Erythroblast (primary cell): ENCODE measurements around the gene HTRA1.

Experiments used
- DNase-seq, 2 experiments: peaks; one replicate each; lab custom pipeline; 2025; lab: John Stamatoyannopoulos, UW
- GATA1 ChIP-seq: IDR thresholded peaks from 2 replicates; pipeline ENCODE4 v1.6.1; 2011; ENCODE audit warnings: low read depth, mild to moderate bottlenecking, control low read depth, low read length, moderate library complexity
- POLR2A ChIP-seq: IDR thresholded peaks from 2 replicates; pipeline ENCODE4 v1.6.1; 2011; ENCODE audit warnings: mild to moderate bottlenecking, low read length

The HTRA1 gene

GRCh38 chr10:122474131-122474818, 12.9 kb downstream of the HTRA1 start:
- DNase-seq = peak in 1 of 2 experiments; percentile 10
- no peak for TF ChIP-seq POLR2A
- TF ChIP-seq GATA1 = no peak

GRCh38 chr10:122475100-122475499, 13.7 kb downstream of the HTRA1 start:
- DNase-seq = no peak
- TF ChIP-seq POLR2A (no peak), GATA1 (no peak)

GRCh38 chr10:122475591-122476332, 14.4 kb downstream of the HTRA1 start:
- no peak for TF ChIP-seq GATA1
- no peak for DNase-seq

GRCh38 chr10:122476333-122476695, 15.0 kb downstream of the HTRA1 start:
- TF ChIP-seq POLR2A (no peak), GATA1 (no peak)

GRCh38 chr10:122477436-122477835, 16.1 kb downstream of the HTRA1 start:
- no peak for TF ChIP-seq POLR2A
- DNase-seq = no peak

More at GRCh38 chr10:122476333-122476695, 15.0 kb downstream of the HTRA1 start:
- DNase-seq = no peak

- DNase-seq = no peak
- TF ChIP-seq GATA1 (no peak), POLR2A (no peak)
Measured at GRCh38 chr10:122478971-122479370, 17.6 kb downstream of the HTRA1 start.

- TF ChIP-seq POLR2A (no peak), GATA1 (no peak)
- no peak for DNase-seq
Measured at GRCh38 chr10:122480146-122480833, 18.9 kb downstream of the HTRA1 start.

GRCh38 chr10:122481296-122482056, 20.1 kb downstream of the HTRA1 start:
- TF ChIP-seq POLR2A = no peak
- TF ChIP-seq GATA1 = no peak
- DNase-seq = no peak

- TF ChIP-seq GATA1 = no peak
- no peak for TF ChIP-seq POLR2A
- no peak for DNase-seq
Measured at GRCh38 chr10:122484276-122485060, 23.1 kb downstream of the HTRA1 start.

GRCh38 chr10:122485670-122486069, 24.3 kb downstream of the HTRA1 start:
- no peak for DNase-seq
- no peak for TF ChIP-seq GATA1
- TF ChIP-seq POLR2A = no peak

- TF ChIP-seq POLR2A (no peak), GATA1 (no peak)
- no peak for DNase-seq
Measured at GRCh38 chr10:122486406-122487080, 25.2 kb downstream of the HTRA1 start.

- DNase-seq = no peak
- TF ChIP-seq POLR2A = no peak
- TF ChIP-seq GATA1 = no peak
Measured at GRCh38 chr10:122487174-122487765, 25.9 kb downstream of the HTRA1 start.
